ENCODE results near the gene SULT1A1. TPM values are rescaled to one million over a fixed set of nuclear protein-coding genes. Genes with fewer than 3 reads are reported as not detected.
"Not testable (repeated sequence)": the region's sequence is repeated elsewhere in the genome, so short reads cannot be mapped to it uniquely, and the experiment has no call there.

The SULT1A1 gene
- total RNA-seq, 1 donor from 2014 or later, result 5.7 TPM

- not testable (repeated sequence) for DNase-seq (ENCODE audit: low spot score in 2 of 2); FAIRE-seq
These were observed 43.5 kb downstream of the SULT1A1 start for GRCh38 chr16:28566233-28566925.

GRCh38 chr16:28563218-28563617, 46.6 kb downstream of the SULT1A1 start:
- DNase-seq (ENCODE audit: low spot score in 2 of 2), result no peak
- no peak for FAIRE-seq

GRCh38 chr16:28562199-28562598, 47.6 kb downstream of the SULT1A1 start:
- no peak for FAIRE-seq
- no peak for DNase-seq (ENCODE audit: low spot score in 2 of 2)

- no peak for DNase-seq (ENCODE audit: low spot score in 2 of 2)
- no peak for FAIRE-seq
These were observed 48.2 kb downstream of the SULT1A1 start for GRCh38 chr16:28561557-28562187.

- no peak for FAIRE-seq
- DNase-seq (ENCODE audit: low spot score in 2 of 2), result no peak
These were observed 51.4 kb downstream of the SULT1A1 start for GRCh38 chr16:28558456-28558855.

- FAIRE-seq, result no peak
- DNase-seq (ENCODE audit: low spot score in 2 of 2), result no peak
These were observed 52.9 kb downstream of the SULT1A1 start for GRCh38 chr16:28556914-28557320.

GRCh38 chr16:28555561-28555960, 54.3 kb downstream of the SULT1A1 start:
- no peak for DNase-seq (ENCODE audit: low spot score in 2 of 2)
- FAIRE-seq, result no peak

Other genes with a start within 250 kb of the SULT1A1 start
- gene NPIPB6, start 246.5 kb downstream of the SULT1A1 start, total RNA-seq, result 0.82 TPM
- 121 TPM for gene EIF3CL, start 206.2 kb downstream of the SULT1A1 start, total RNA-seq
- not detected for gene NPIPB7, start 137.7 kb downstream of the SULT1A1 start, total RNA-seq
- 12.6 TPM for gene CLN3, start 118.0 kb downstream of the SULT1A1 start, total RNA-seq
- gene APOBR, start 115.4 kb downstream of the SULT1A1 start, total RNA-seq, result under 0.01 TPM
- not detected for gene IL27, start 103.2 kb downstream of the SULT1A1 start, total RNA-seq
- gene NUPR1, start 71.1 kb downstream of the SULT1A1 start, total RNA-seq, result under 0.01 TPM
- gene SGF29, start 56.1 kb downstream of the SULT1A1 start, total RNA-seq, result 21.6 TPM
- 0.41 TPM for gene SULT1A2, start 13.0 kb downstream of the SULT1A1 start, total RNA-seq
- not detected for gene NPIPB8, start 28.0 kb upstream of the SULT1A1 start, total RNA-seq
- 207 TPM for gene EIF3C, start 101.4 kb upstream of the SULT1A1 start, total RNA-seq
- gene NPIPB9, start 141.7 kb upstream of the SULT1A1 start, total RNA-seq, result 2.4 TPM
- gene ATXN2L, start 213.0 kb upstream of the SULT1A1 start, total RNA-seq, result 18.3 TPM
- 64.4 TPM for gene TUFM, start 236.3 kb upstream of the SULT1A1 start, total RNA-seq

All from frontal cortex (tissue), 4 donors.